Thyroid gland (tissue), 4 donors: ENCODE measurements around the gene TTC12.

Experiments
- CTCF ChIP-seq, 6 experiments: fragments of 200-600 bp in 3 of 6; fragments of 450-650 bp in 3 of 6; sonication (generic) in 3 of 6; IDR thresholded peaks; one replicate each; pipeline ENCODE4 v1.5.1; 2016 to 2019; ENCODE audit warnings: antibody characterized with exemption in 6 of 6, mild to moderate bottlenecking in 2 of 6, inconsistent platforms in 1 of 6, moderate library complexity in 1 of 6
- POLR2A ChIP-seq, 2 donors: fragments of 450-650 bp; IDR thresholded peaks; one replicate each; pipeline ENCODE4 v1.6.1; 2017; ENCODE audit warnings: antibody characterized with exemption in 2 of 2, mild to moderate bottlenecking in 2 of 2, moderate library complexity in 1 of 2

GRCh38 chr11:113271551-113272245 is 42.7 kb upstream of the TTC12 start:
- TF ChIP-seq CTCF (IDR thresholded peaks at IDR 0.05) (no peak), POLR2A (IDR thresholded peaks at IDR 0.05) (no peak)
